HepG2 (cell line): ENCODE results near the gene ALPI. TPM values are rescaled to one million over a fixed set of nuclear protein-coding genes. Genes with fewer than 3 reads are reported as not detected.
A peak's percentile ranks its signal among the peaks of the same experiment; 100 is the strongest.
"Not testable (repeated sequence)": the region's sequence is repeated elsewhere in the genome, so short reads cannot be mapped to it uniquely, and the experiment has no call there.

Source experiments
- ATAC-seq: fragments of 200-7000 bp; cut with Tn5 transposase; 3 replicates; pipeline ENCODE4 v1.9.1; 2020; ENCODE audit warnings: mild to moderate bottlenecking, moderate library complexity
- BruUV-seq: library from RNA; stranded (reverse); fragments of 400-500 nt; replicated peaks from 2 replicates; lab custom pipeline; 2021; lab: Mats Ljungman, UMichigan
- CTCF ChIA-PET: fragments of 300-600 bp; formaldehyde crosslinking; extraction: SDS; loops from one replicate; lab custom pipeline; 2021; ENCODE audit warnings: low total read pairs, inconsistent platforms, low intra/inter-chr PET ratio; lab: Yijun Ruan, JAX
- POLR2A ChIA-PET: fragments of 350-600 bp; sonication (Branson Sonifier 250); formaldehyde crosslinking; loops from one replicate; lab custom pipeline; 2020; ENCODE audit warnings: antibody characterized with exemption, inconsistent platforms; lab: Yijun Ruan, JAX
- DNase-seq: peaks from one replicate; pipeline ENCODE4 v3.0.0-alpha.2; 2015; ENCODE audit warnings: low spot score
- FAIRE-seq: peaks from 3 replicates; lab custom pipeline; 2011; peaks lifted over from hg19 to GRCh38; lab: Jason Lieb, UNC
- H2AFZ ChIP-seq: one replicate; pipeline ENCODE4 v1.6.1; 2011; ENCODE audit warnings: low read length, inconsistent platforms
- H3K27ac ChIP-seq: fragments of 300-600 bp; 3 replicates; pipeline ENCODE4 v1.8.0; 2011; ENCODE audit warnings: mixed run types, mild to moderate bottlenecking, mixed read lengths, low read length, inconsistent platforms; ENCODE audit not compliant: insufficient read depth; ENCODE audit errors: extremely low read length
- H3K27me3 ChIP-seq, 2 experiments: fragments of 200-600 bp in 1 of 2; 2 replicates in 1 of 2; 3 replicates in 1 of 2; pipeline versions ENCODE4 v1.6.0 to v1.8.0; 2011; ENCODE audit warnings: low read length in 2 of 2, mild to moderate bottlenecking in 2 of 2, moderate library complexity in 2 of 2, inconsistent platforms in 1 of 2; ENCODE audit not compliant: insufficient read depth in 2 of 2, control insufficient read depth in 1 of 2
- H3K36me3 ChIP-seq, 2 experiments: fragments of 200-600 bp in 1 of 2; replicated peaks in 1 of 2; 2 replicates in 1 of 2; 3 replicates in 1 of 2; pipeline versions ENCODE4 v1.5.1 to v1.8.0; 2011; ENCODE audit warnings: low read length in 2 of 2, inconsistent platforms in 1 of 2; ENCODE audit not compliant: insufficient read depth in 2 of 2, control insufficient read depth in 1 of 2
- H3K4me1 ChIP-seq: 2 replicates; pipeline ENCODE4 v1.5.1; 2012; ENCODE audit warnings: low read length, inconsistent platforms; ENCODE audit not compliant: insufficient read depth
- H3K4me2 ChIP-seq: 2 replicates; pipeline ENCODE4 v1.6.0; 2011; ENCODE audit warnings: low read depth, low read length, inconsistent platforms
- H3K4me3 ChIP-seq, 3 experiments: fragments of 200-600 bp in 1 of 3; sonication (generic), shearing (Covaris generic) in 1 of 3; replicated peaks in 1 of 3; 2 replicates each; pipeline ENCODE4 v1.5.1; 2011 to 2016; ENCODE audit warnings: low read length in 3 of 3, inconsistent platforms in 2 of 3, low read depth in 2 of 3, mild to moderate bottlenecking in 2 of 3, control low read depth in 1 of 3, mixed read lengths in 1 of 3; ENCODE audit not compliant: insufficient read depth in 1 of 3
- H3K79me2 ChIP-seq: one replicate; pipeline ENCODE4 v1.6.1; 2011; ENCODE audit warnings: low read length, inconsistent platforms; ENCODE audit not compliant: insufficient read depth
- H3K9ac ChIP-seq: 2 replicates; pipeline ENCODE4 v1.6.0; 2011; ENCODE audit warnings: mild to moderate bottlenecking, low read depth, low read length, inconsistent platforms; ENCODE audit not compliant: insufficient read depth
- H3K9me3 ChIP-seq: 2 replicates; pipeline ENCODE4 v1.5.1; 2012; ENCODE audit warnings: mild to moderate bottlenecking, low read length
- H4K20me1 ChIP-seq: 2 replicates; pipeline ENCODE4 v1.6.0; 2011; ENCODE audit warnings: inconsistent platforms, mild to moderate bottlenecking, low read length, moderate library complexity; ENCODE audit not compliant: insufficient read depth
- ATF1 ChIP-seq: IDR thresholded peaks from 2 replicates; pipeline ENCODE4 v1.6.1; 2016; ENCODE audit warnings: mild to moderate bottlenecking, control low read depth
- JDP2 ChIP-seq: sonication (generic); formaldehyde crosslinking; IDR thresholded peaks from 2 replicates; pipeline ENCODE4 v1.8.1; 2022; ENCODE audit warnings: missing genetic modification reagents, borderline replicate concordance
- ZNF251 ChIP-seq: sonication (generic); formaldehyde crosslinking; IDR thresholded peaks from 2 replicates; pipeline ENCODE4 v1.9.0; 2021; ENCODE audit warnings: mild to moderate bottlenecking, missing genetic modification reagents
- WGBS: methylation state at CpG from one replicate; pipeline ENCODE4 v1.1.6; 2017; ENCODE audit warnings: low lambda C conversion rate; 5-methylcytosine and 5-hydroxymethylcytosine counted together
- in situ Hi-C: cut with HindIII; loops from 2 replicates; pipeline ENCODE4 v1.10.0; 2017; ENCODE audit warnings: low pct_unique_long_range_greater_than_20kb; ENCODE audit not compliant: extremely low pct_ligation_motif_present
- intact Hi-C: fragments of 100-400 bp; cut with micrococcal nuclease; formaldehyde crosslinking; loops from one replicate; pipeline ENCODE4 v1.10.0; 2022; ENCODE audit not compliant: unreplicated experiment
- polyA plus RNA-seq, 8 experiments: library from polyadenylated mRNA; depleted of rRNA in 3 of 8; stranded (reverse) in 7 of 8; unstranded in 1 of 8; fragments of >200 nt; fragmentation: Illumina TruSeq in 4 of 8; extraction: Trizol in 4 of 8; gene quantifications; 2 replicates each; pipeline versions ENCODE4 v1.2.1 to v1.2.3, GENCODE V29; 2011 to 2016; ENCODE audit warnings: low read depth in 4 of 8, missing spikeins in 1 of 8, mixed read lengths in 1 of 8; ENCODE audit not compliant: insufficient read depth in 1 of 8
- total RNA-seq, 5 experiments: library from RNA; depleted of rRNA; stranded (reverse); fragments of >200 nt; fragmentation: Illumina TruSeq; extraction: Trizol; gene quantifications; 2 replicates each; pipeline ENCODE4 v1.2.3, GENCODE V29; 2016; ENCODE audit warnings: low read depth in 1 of 5

Gene ALPI
- total and polyA plus RNA-seq, 2 of the 13 experiments (the other 11 are each of a cell fraction or from before 2014, with no cell fraction given) = not detected

- H3K9ac ChIP-seq, H3K79me2 ChIP-seq, H3K4me2 ChIP-seq, ATAC-seq, H2AFZ ChIP-seq, H3K27ac ChIP-seq, H4K20me1 ChIP-seq, BruUV-seq, H3K4me3 ChIP-seq, in situ Hi-C loops, POLR2A ChIA-PET, CTCF ChIA-PET, H3K4me1 ChIP-seq, H3K36me3 ChIP-seq, intact Hi-C loops, H3K9me3 ChIP-seq, DNase-seq: not testable (repeated sequence)
- peak; percentile 48 for FAIRE-seq
- 45% methylated on average over 8 of the region's 9 CpGs for WGBS
- H3K27me3 ChIP-seq = peaks cover 21 to 44% of the 10 kb centered on the region in 2 experiments
Measured at GRCh38 chr2:232433622-232434021, 22.3 kb upstream of the ALPI start.

GRCh38 chr2:232434091-232434490, 21.9 kb upstream of the ALPI start:
- no peaks in the 10 kb centered on the region for H3K9me3 ChIP-seq
- CTCF ChIA-PET = no interaction called here
- no peak for FAIRE-seq
- WGBS = 14% methylated on average over 9 of the region's 9 CpGs
- H3K27ac ChIP-seq = no peak overlapping the region
- no peaks in the 10 kb centered on the region for H3K4me1 ChIP-seq
- no peak overlapping the region for H3K9ac ChIP-seq
- H3K79me2 ChIP-seq = no peaks in the 10 kb centered on the region
- H3K4me3 ChIP-seq = no peak overlapping the region
- no peaks in the 10 kb centered on the region for H3K36me3 ChIP-seq
- ATAC-seq = no peak
- in situ Hi-C loops = no loop called here
- TF ChIP-seq ATF1 (no peak), JDP2 (CRISPR knock-in tag) (no peak), ZNF251 (CRISPR knock-in tag) (no peak)
- TF ChIP-seq, all 625 proteins: peak for 0
- no peak for DNase-seq
- Histone ChIP-seq H4K20me1 (no peaks in the 10 kb centered on the region), H3K27me3 (peaks cover 24 to 44% of the 10 kb centered on the region in 2 experiments), H2AFZ (no peak overlapping the region), H3K4me2 (no peak overlapping the region)
- POLR2A ChIA-PET = no interaction called here
- no TSS peak for BruUV-seq
- intact Hi-C loops = no loop called here
